HG03196 (cell line): ENCODE data around the gene GALNT12.

Experiments
- ATAC-seq: cut with Tn5 transposase; IDR thresholded peaks from one replicate; pipeline ENCODE4 v1.9.1; 2021; ENCODE audit not compliant: unreplicated experiment

GALNT12 gene

GRCh38 chr9:98855592-98855991, 48.1 kb downstream of the GALNT12 start:
- ATAC-seq = no peak

GRCh38 chr9:98856982-98857381, 49.5 kb downstream of the GALNT12 start:
- ATAC-seq = no peak

GRCh38 chr9:98859941-98860340, 52.5 kb downstream of the GALNT12 start:
- ATAC-seq = no peak

GRCh38 chr9:98860871-98861293, 53.4 kb downstream of the GALNT12 start:
- ATAC-seq = no peak

- no peak for ATAC-seq
Measured at GRCh38 chr9:98861781-98862504, 54.5 kb downstream of the GALNT12 start.

- ATAC-seq = no peak
Measured at GRCh38 chr9:98862936-98863335, 55.5 kb downstream of the GALNT12 start.

- no peak for ATAC-seq
Measured at GRCh38 chr9:98864281-98865174, 57.1 kb downstream of the GALNT12 start.

- ATAC-seq = no peak
Measured at GRCh38 chr9:98865284-98865875, 57.9 kb downstream of the GALNT12 start.

GRCh38 chr9:98866435-98867102, 59.1 kb downstream of the GALNT12 start:
- no peak for ATAC-seq

GRCh38 chr9:98867103-98867428, 59.6 kb downstream of the GALNT12 start:
- no peak for ATAC-seq

GRCh38 chr9:98867429-98868168, 60.1 kb downstream of the GALNT12 start:
- ATAC-seq = no peak

GRCh38 chr9:98869078-98869745, 61.7 kb downstream of the GALNT12 start:
- no peak for ATAC-seq

GRCh38 chr9:98869866-98870265, 62.4 kb downstream of the GALNT12 start:
- no peak for ATAC-seq

GRCh38 chr9:98870782-98871557, 63.5 kb downstream of the GALNT12 start:
- ATAC-seq = no peak

GRCh38 chr9:98871558-98872065, 64.1 kb downstream of the GALNT12 start:
- ATAC-seq = no peak

- ATAC-seq = no peak
Measured at GRCh38 chr9:98873526-98873925, 66.1 kb downstream of the GALNT12 start.

- ATAC-seq = no peak
Measured at GRCh38 chr9:98873951-98874371, 66.5 kb downstream of the GALNT12 start.

- no peak for ATAC-seq
Measured at GRCh38 chr9:98874721-98875255, 67.3 kb downstream of the GALNT12 start.

GRCh38 chr9:98875536-98875935, 68.1 kb downstream of the GALNT12 start:
- ATAC-seq = no peak
